Thymus (tissue), 11 donors: ENCODE measurements around the gene PRCC. TPM values are rescaled to one million over a fixed set of nuclear protein-coding genes. Genes with fewer than 3 reads are reported as not detected.

Experiments
- DNase-seq, 9 donors: peaks; one replicate each; pipeline ENCODE4 v3.0.0-alpha.2; 2013; ENCODE audit warnings: low spot score in 9 of 9, low read depth in 6 of 9, missing footprints in 1 of 9
- H3K27ac ChIP-seq, 2 donors: one replicate each; pipeline ENCODE4 v1.5.1; 2013; ENCODE audit warnings: control low read depth in 1 of 2, low read depth in 1 of 2, low read length in 1 of 2, mild to moderate bottlenecking in 1 of 2, moderate library complexity in 1 of 2
- H3K27me3 ChIP-seq, 2 donors: one replicate each; pipeline ENCODE4 v1.5.1; 2013; ENCODE audit warnings: low read length in 1 of 2; ENCODE audit not compliant: control insufficient read depth in 2 of 2, insufficient read depth in 1 of 2
- H3K36me3 ChIP-seq, 2 donors: one replicate each; pipeline ENCODE4 v1.5.1; 2013; ENCODE audit warnings: low read length in 1 of 2, mild to moderate bottlenecking in 1 of 2, moderate library complexity in 1 of 2; ENCODE audit not compliant: control insufficient read depth in 2 of 2, insufficient read depth in 2 of 2
- H3K4me1 ChIP-seq, 2 donors: one replicate each; pipeline ENCODE4 v1.5.1; 2013; ENCODE audit warnings: low read length in 2 of 2; ENCODE audit not compliant: control insufficient read depth in 2 of 2, insufficient read depth in 2 of 2
- H3K4me3 ChIP-seq, 2 donors: one replicate each; pipeline ENCODE4 v1.5.1; 2013; ENCODE audit warnings: low read length in 2 of 2, control low read depth in 1 of 2, mild to moderate bottlenecking in 1 of 2
- H3K9me3 ChIP-seq, 2 donors: one replicate each; pipeline ENCODE4 v1.5.1; 2013; ENCODE audit warnings: low read length in 1 of 2, mild to moderate bottlenecking in 1 of 2; ENCODE audit not compliant: control insufficient read depth in 2 of 2, insufficient read depth in 1 of 2
- WGBS: extraction: QIAGEN DNeasy Blood & Tissue Kit; methylation state at CpG from one replicate; pipeline ENCODE4 v1.1.7; 2013; 5-methylcytosine and 5-hydroxymethylcytosine counted together
- polyA plus RNA-seq: library from polyadenylated mRNA; stranded (reverse); fragments of 200-250 nt; gene quantifications from one replicate; pipeline ENCODE4 v1.2.3, GENCODE V29; 2013
- total RNA-seq: library from RNA; stranded (reverse); fragments of 120-200 nt; gene quantifications from one replicate; pipeline ENCODE4 v1.2.4, GENCODE V29; 2013
- donor health status: healthy.

Gene PRCC
- total and polyA plus RNA-seq, 2 donors: 29.1 to 72.9 TPM

- DNase-seq: peak in 1 of 9 donors; percentile 35
- Histone ChIP-seq H3K27ac (peak overlapping the region; percentile 85 to 90), H3K27me3 (no peaks in the 10 kb centered on the region), H3K36me3 (peaks cover 12 to 29% of the 10 kb centered on the region in 2 donors), H3K4me3 (peak overlapping the region; percentile 66 to 95), H3K4me1 (peaks cover 36 to 74% of the 10 kb centered on the region in 2 donors), H3K9me3 (no peaks in the 10 kb centered on the region)
- 12% methylated on average over 9 of the region's 9 CpGs for WGBS
These were observed 18.5 kb upstream of the PRCC start for GRCh38 chr1:156748670-156749418.

- Histone ChIP-seq H3K4me1 (peaks cover 36 to 72% of the 10 kb centered on the region in 2 donors), H3K9me3 (no peaks in the 10 kb centered on the region), H3K36me3 (peaks cover 4 to 23% of the 10 kb centered on the region in 2 donors), H3K4me3 (peak overlapping the region; percentile 66 to 95), H3K27ac (peak overlapping the region; percentile 85 to 90), H3K27me3 (no peaks in the 10 kb centered on the region)
- 45% methylated on average over 8 of the region's 8 CpGs for WGBS
- DNase-seq: peak in 1 of 9 donors; percentile 28
These were observed 17.8 kb upstream of the PRCC start for GRCh38 chr1:156749419-156750118.

GRCh38 chr1:156750191-156750672 is 17.1 kb upstream of the PRCC start:
- Histone ChIP-seq H3K4me1 (peaks cover 36 to 66% of the 10 kb centered on the region in 2 donors), H3K36me3 (peaks cover 0 to 17% of the 10 kb centered on the region in 2 donors), H3K9me3 (no peaks in the 10 kb centered on the region), H3K27ac (peak overlapping the region; percentile 85 to 90), H3K27me3 (no peaks in the 10 kb centered on the region), H3K4me3 (peak overlapping the region; percentile 66 to 95)
- 1% methylated on average over 5 of the region's 5 CpGs for WGBS
- DNase-seq: peak in 1 of 9 donors; percentile 51

GRCh38 chr1:156750711-156751450 is 16.5 kb upstream of the PRCC start:
- H3K9me3 ChIP-seq: no peaks in the 10 kb centered on the region
- DNase-seq: peak in 3 of 9 donors; percentile 27 to 61 (median 48)
- H3K4me3 ChIP-seq: peak overlapping the region; percentile 66 to 95
- H3K27me3 ChIP-seq: no peaks in the 10 kb centered on the region
- peaks cover 36 to 59% of the 10 kb centered on the region in 2 donors for H3K4me1 ChIP-seq
- whole genome bisulfite sequencing: under 1% methylated on average over 64 of the region's 64 CpGs
- peak overlapping the region; percentile 85 to 90 for H3K27ac ChIP-seq
- peaks cover 0 to 10% of the 10 kb centered on the region in 2 donors for H3K36me3 ChIP-seq

GRCh38 chr1:156751451-156751756 is 15.9 kb upstream of the PRCC start, which contains the start of gene HDGF:
TSS of gene HDGF (minus strand) at chr1:156751675. CDS start at chr1:156751429, 246 bp downstream.
- WGBS: under 1% methylated on average over 48 of the region's 48 CpGs
- H3K27ac ChIP-seq: peak within 1 kb of the TSS; percentile 90
- peaks cover 0 to 9% of the 10 kb centered on the region in 2 donors for H3K36me3 ChIP-seq
- H3K9me3 ChIP-seq: no peaks in the 10 kb centered on the region
- DNase-seq: no peak
- peak within 1 kb of the TSS; percentile 66 to 99 for H3K4me3 ChIP-seq
- no peaks in the 10 kb centered on the region for H3K27me3 ChIP-seq
- H3K4me1 ChIP-seq: peaks cover 36 to 54% of the 10 kb centered on the region in 2 donors

GRCh38 chr1:156751757-156752481 is 15.4 kb upstream of the PRCC start:
- H3K27ac ChIP-seq: peak overlapping the region; percentile 90
- no peaks in the 10 kb centered on the region for H3K27me3 ChIP-seq
- H3K9me3 ChIP-seq: no peaks in the 10 kb centered on the region
- peaks cover 32 to 49% of the 10 kb centered on the region in 2 donors for H3K4me1 ChIP-seq
- peaks cover 0 to 9% of the 10 kb centered on the region in 2 donors for H3K36me3 ChIP-seq
- peak; percentile 83 to 98 (median 96) for DNase-seq
- H3K4me3 ChIP-seq: peak overlapping the region; percentile 66 to 99
- under 1% methylated on average over 68 of the region's 68 CpGs for WGBS

- 75% methylated on average over 1 of the region's 1 CpG for WGBS
- Histone ChIP-seq H3K27ac (no peak overlapping the region), H3K36me3 (peaks cover 0 to 9% of the 10 kb centered on the region in 2 donors), H3K4me3 (peak overlapping the region; percentile 66 to 99), H3K27me3 (no peaks in the 10 kb centered on the region), H3K4me1 (peaks cover 25 to 38% of the 10 kb centered on the region in 2 donors), H3K9me3 (no peaks in the 10 kb centered on the region)
- DNase-seq: no peak
These were observed 14.4 kb upstream of the PRCC start for GRCh38 chr1:156752843-156753482.

- H3K27ac ChIP-seq: no peak overlapping the region
- no peaks in the 10 kb centered on the region for H3K27me3 ChIP-seq
- DNase-seq: no peak
- no peaks in the 10 kb centered on the region for H3K9me3 ChIP-seq
- 97% methylated on average over 8 of the region's 8 CpGs for WGBS
- H3K4me3 ChIP-seq: no peak overlapping the region
- peaks cover 0 to 9% of the 10 kb centered on the region in 2 donors for H3K36me3 ChIP-seq
- H3K4me1 ChIP-seq: peaks cover 12 to 26% of the 10 kb centered on the region in 2 donors
These were observed 13.1 kb upstream of the PRCC start for GRCh38 chr1:156754219-156754618.
